Thoracic aorta (tissue), 2 donors: Measurements from ENCODE around the gene CACTIN. TPM values are rescaled to one million over a fixed set of nuclear protein-coding genes. Genes with fewer than 3 reads are reported as not detected.

Experiments
- ATAC-seq: fragments of 150-250 bp; one replicate; pipeline ENCODE4 v1.8.0; 2017; ENCODE audit warnings: low read depth; ENCODE audit not compliant: insufficient number of reproducible peaks, low FRiP score
- DNase-seq: peaks from one replicate; pipeline ENCODE4 v3.0.0-alpha.2; 2020; ENCODE audit warnings: low spot score
- H3K27ac ChIP-seq, 2 donors: fragments of 200-600 bp; sonication (generic); 1 replicate in 1 of 2; 2 replicates in 1 of 2; pipeline ENCODE4 v1.5.1; 2016; ENCODE audit warnings: mild to moderate bottlenecking in 2 of 2, moderate library complexity in 2 of 2
- H3K27me3 ChIP-seq: fragments of 200-600 bp; sonication (generic); replicated peaks from 2 replicates; pipeline ENCODE4 v1.6.0; 2016; ENCODE audit warnings: mild to moderate bottlenecking; ENCODE audit not compliant: insufficient read depth
- H3K36me3 ChIP-seq: fragments of 200-600 bp; sonication (generic); one replicate; pipeline ENCODE4 v1.5.1; 2016
- H3K4me1 ChIP-seq, 2 donors: fragments of 200-600 bp; sonication (generic); 1 replicate in 1 of 2; 2 replicates in 1 of 2; pipeline versions ENCODE4 v1.5.1 to v1.6.0; 2016; ENCODE audit warnings: low read depth in 2 of 2, mild to moderate bottlenecking in 1 of 2; ENCODE audit not compliant: control insufficient read depth in 1 of 2
- H3K4me3 ChIP-seq: fragments of 200-600 bp; sonication (generic); 2 replicates; pipeline ENCODE4 v1.5.1; 2016; ENCODE audit warnings: mild to moderate bottlenecking
- H3K9me3 ChIP-seq: fragments of 200-600 bp; sonication (generic); 2 replicates; pipeline ENCODE4 v1.5.1; 2016
- CTCF ChIP-seq: fragments of 200-600 bp; sonication (generic); IDR thresholded peaks from one replicate; pipeline ENCODE4 v1.5.1; 2019; ENCODE audit warnings: antibody characterized with exemption
- total RNA-seq, 2 donors: library from RNA; depleted of rRNA; stranded (reverse); fragments of >200 nt; gene quantifications; one replicate each; pipeline versions ENCODE4 v1.1.0 to v1.2.3, GENCODE V29; 2016

CACTIN gene
- total RNA-seq, 2 donors from 2014 or later = 33.4 to 38.0 TPM

- no peak for TF ChIP-seq CTCF
- DNase-seq (no peak), ATAC-seq (no peak)
- Histone ChIP-seq H3K27ac (peak overlapping the region; percentile 54 to 73), H3K4me3 (no peak overlapping the region), H3K9me3 (no peaks in the 10 kb centered on the region), H3K36me3 (peaks cover 23% of the 10 kb centered on the region), H3K4me1 (peaks cover 24 to 57% of the 10 kb centered on the region in 2 donors), H3K27me3 (no peaks in the 10 kb centered on the region)
These were observed 25.6 kb downstream of the CACTIN start for GRCh38 chr19:3601021-3601420.

- DNase-seq (no peak), ATAC-seq (no peak)
- Histone ChIP-seq H3K36me3 (peaks cover 31% of the 10 kb centered on the region), H3K27me3 (no peaks in the 10 kb centered on the region), H3K4me3 (no peak overlapping the region), H3K9me3 (no peaks in the 10 kb centered on the region), H3K27ac (peak overlapping the region in 1 of 2 donors; percentile 73), H3K4me1 (peaks cover 20 to 47% of the 10 kb centered on the region in 2 donors)
- no peak for TF ChIP-seq CTCF
These were observed 26.8 kb downstream of the CACTIN start for GRCh38 chr19:3599776-3600187.

- ATAC-seq = no peak
- no peak for DNase-seq
- Histone ChIP-seq H3K27me3 (no peaks in the 10 kb centered on the region), H3K4me1 (peaks cover 6 to 14% of the 10 kb centered on the region in 2 donors), H3K4me3 (no peak overlapping the region), H3K27ac (no peak overlapping the region), H3K36me3 (peaks cover 41% of the 10 kb centered on the region), H3K9me3 (no peaks in the 10 kb centered on the region)
- no peak for TF ChIP-seq CTCF
These were observed 31.0 kb downstream of the CACTIN start for GRCh38 chr19:3595521-3596061.

- no peak for TF ChIP-seq CTCF
- peak overlapping the region; percentile 63 to 64 for H3K27ac ChIP-seq
- H3K9me3 ChIP-seq = no peaks in the 10 kb centered on the region
- H3K4me3 ChIP-seq = no peak overlapping the region
- peaks cover 26% of the 10 kb centered on the region for H3K36me3 ChIP-seq
- DNase-seq = no peak
- no peaks in the 10 kb centered on the region for H3K27me3 ChIP-seq
- ATAC-seq = no peak
- H3K4me1 ChIP-seq = peaks cover 0 to 7% of the 10 kb centered on the region in 2 donors
These were observed 33.4 kb downstream of the CACTIN start for GRCh38 chr19:3593156-3593555.

- no peak for ATAC-seq
- Histone ChIP-seq H3K27me3 (no peaks in the 10 kb centered on the region), H3K9me3 (no peaks in the 10 kb centered on the region), H3K4me1 (peaks cover 0 to 11% of the 10 kb centered on the region in 2 donors), H3K4me3 (no peak overlapping the region), H3K27ac (peak overlapping the region; percentile 63 to 64), H3K36me3 (peaks cover 22% of the 10 kb centered on the region)
- no peak for DNase-seq
- no peak for TF ChIP-seq CTCF
These were observed 34.5 kb downstream of the CACTIN start for GRCh38 chr19:3591876-3592613.
